Measurements from ENCODE around the gene COMMD10.

DNA sequence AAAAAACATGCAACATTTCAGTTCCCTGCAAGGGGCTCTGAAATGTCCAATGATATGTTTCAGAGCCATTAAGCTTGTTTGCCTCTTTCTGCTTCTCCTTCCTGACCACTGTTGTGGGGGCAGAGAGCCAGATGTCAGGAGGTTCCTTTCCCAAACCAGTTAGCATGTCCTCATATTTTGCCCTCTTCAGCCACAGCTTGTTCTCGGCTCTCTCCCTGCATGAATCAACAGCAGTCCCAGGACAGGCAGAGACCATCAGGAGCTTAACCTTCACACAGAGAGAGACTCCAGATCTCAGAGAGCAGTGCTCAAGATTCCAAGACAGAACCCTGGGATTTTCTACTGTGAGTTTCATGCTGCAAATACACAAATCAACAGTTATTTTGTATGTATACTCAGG, 218.5 kb downstream of the COMMD10 start:
- TF ChIP-seq, protein P1, sequence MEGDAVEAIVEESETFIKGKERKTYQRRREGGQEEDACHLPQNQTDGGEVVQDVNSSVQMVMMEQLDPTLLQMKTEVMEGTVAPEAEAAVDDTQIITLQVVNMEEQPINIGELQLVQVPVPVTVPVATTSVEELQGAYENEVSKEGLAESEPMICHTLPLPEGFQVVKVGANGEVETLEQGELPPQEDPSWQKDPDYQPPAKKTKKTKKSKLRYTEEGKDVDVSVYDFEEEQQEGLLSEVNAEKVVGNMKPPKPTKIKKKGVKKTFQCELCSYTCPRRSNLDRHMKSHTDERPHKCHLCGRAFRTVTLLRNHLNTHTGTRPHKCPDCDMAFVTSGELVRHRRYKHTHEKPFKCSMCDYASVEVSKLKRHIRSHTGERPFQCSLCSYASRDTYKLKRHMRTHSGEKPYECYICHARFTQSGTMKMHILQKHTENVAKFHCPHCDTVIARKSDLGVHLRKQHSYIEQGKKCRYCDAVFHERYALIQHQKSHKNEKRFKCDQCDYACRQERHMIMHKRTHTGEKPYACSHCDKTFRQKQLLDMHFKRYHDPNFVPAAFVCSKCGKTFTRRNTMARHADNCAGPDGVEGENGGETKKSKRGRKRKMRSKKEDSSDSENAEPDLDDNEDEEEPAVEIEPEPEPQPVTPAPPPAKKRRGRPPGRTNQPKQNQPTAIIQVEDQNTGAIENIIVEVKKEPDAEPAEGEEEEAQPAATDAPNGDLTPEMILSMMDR (IDR thresholded peaks at IDR 0.05), result no peak
- TF ChIP-seq POLR2AphosphoS5 (IDR thresholded peaks at IDR 0.05) (no peak), POLR2A (IDR thresholded peaks at IDR 0.05) (no peak)
